GM21390 (cell line): ENCODE results near the gene DCAF6.

Source experiments
- ATAC-seq: cut with Tn5 transposase; IDR thresholded peaks from one replicate; pipeline ENCODE4 v1.9.1; 2021; ENCODE audit not compliant: unreplicated experiment

The DCAF6 gene

DNA sequence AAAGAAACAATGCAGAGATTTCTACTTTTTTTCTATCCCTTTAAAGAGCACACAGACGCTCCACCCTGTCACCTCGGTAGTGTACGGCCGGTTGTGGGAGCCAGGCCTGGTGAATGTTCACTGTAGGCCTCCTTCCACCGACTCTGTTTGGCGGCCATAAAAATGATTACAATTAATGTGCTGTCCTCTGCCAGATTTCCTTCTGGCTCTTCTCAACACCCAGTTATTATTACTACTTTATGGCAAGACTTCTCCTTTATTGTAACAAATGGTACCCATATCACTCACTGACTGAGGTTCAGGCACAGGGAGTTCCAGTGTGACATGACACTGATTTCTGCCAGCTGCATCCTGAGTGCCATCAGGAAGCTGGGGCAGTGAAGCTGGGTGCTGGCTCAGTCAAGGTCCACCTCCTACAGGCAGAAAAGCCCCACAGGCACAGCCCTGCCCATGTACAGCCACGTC, 162.9 kb downstream of the DCAF6 start:
- no peak for ATAC-seq

DNA sequence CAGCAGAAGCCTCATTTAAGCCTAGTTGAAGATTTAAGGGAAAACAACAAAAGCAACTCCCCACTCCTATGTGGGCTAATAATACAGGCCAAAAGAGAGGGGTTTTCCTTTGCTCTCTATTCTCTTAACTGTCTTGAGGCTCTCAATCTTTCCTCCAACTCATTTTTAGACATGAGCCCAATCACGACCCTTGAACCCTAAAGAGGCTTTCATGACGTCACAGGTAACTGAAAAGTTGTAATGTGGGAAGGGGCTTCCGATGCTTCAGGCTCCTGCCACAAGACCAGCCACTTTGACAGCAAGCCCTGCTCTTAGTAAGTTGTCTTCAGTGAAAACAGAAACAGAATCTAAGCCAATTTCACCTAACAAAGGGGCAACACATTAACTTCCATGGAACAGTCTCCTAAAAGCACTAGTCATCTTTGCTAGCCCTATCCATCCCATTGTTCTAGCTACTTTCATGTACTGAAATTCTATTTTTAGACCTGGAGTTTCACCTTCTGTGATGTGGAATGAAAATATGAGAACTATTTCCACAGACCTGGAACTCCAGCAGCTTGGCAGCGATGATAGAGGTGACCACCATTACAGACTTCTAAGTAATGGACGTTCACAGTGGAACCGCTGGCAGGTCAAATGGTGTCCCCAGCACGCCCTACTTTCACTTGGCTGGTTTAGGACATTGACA, 164.0 kb downstream of the DCAF6 start:
- ATAC-seq: no peak

DNA sequence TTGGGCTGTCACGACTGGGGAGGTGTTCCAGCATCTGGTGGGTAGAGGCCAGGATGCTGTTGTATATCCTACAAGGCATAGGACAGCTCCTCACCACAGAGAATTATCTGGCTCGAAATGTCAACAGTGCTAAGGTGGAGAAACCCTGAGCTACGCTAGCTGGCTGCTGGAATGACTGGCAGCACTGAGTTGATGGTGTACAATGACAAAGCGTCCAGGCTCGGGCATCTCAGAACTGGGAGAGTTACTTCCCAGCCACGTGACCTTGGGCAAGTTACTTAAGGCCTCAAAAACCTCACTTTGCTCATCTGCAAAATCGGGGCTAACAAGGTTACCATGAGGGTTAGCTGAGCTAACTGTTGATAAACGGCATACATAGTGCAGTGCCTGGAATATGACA, 164.9 kb downstream of the DCAF6 start:
- ATAC-seq: no peak

DNA sequence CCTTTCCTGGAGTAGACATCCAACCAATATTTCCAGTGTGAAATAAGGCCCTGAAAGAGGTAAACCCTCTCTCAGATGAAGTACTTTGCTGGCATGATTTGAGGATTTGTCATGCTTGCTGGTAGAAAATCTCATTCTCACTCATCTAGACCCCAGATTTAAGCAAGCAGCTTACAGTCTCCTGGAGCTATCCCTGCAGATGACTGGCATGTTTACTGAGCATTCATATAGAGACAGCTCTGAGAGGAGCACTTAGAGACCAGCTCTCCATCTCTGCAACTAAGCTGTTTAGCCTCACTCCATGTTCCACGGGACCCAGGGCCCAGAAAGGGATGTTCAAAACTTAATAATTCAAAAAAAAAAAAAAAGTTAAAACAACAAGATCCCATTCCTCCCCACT, 166.0 kb downstream of the DCAF6 start:
- no peak for ATAC-seq

DNA sequence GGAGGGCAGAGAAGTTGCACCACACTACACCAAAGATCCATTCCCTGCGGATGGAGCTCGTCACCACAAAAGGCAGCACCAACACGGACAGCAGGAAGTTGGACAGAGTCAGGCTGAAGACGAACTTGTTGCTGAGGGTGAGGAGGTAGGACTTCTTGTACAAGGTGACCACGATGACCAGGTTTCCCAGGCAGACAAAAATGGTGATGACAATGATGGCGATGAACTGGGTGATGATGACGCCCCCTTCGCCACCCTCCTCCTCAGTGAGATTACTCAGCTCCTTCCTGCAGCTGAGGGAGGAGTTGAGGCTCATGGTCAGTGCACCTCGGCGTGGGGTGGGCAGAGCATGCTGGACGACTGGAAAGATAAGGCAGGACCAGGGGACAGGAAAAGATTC, 168.1 kb downstream of the DCAF6 start:
- no peak for ATAC-seq

DNA sequence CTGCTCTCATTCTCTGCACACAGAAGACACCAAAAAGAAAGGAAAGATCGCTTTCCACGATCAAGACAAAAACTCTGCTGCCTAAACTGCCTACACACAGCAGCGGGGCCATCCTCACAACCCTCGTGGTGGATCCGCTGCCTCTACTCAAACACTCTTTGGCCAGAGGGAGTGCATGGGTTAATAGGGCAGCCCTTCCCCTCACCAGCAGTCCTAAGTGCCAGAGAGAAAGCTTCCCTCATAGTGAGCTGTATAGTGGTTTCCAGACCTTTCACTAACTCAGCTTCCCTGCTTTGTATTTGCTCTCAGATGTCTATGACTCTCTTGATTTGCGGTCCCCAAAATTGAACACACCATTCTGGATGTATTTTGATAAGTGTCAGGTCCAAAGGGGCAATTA, 169.4 kb downstream of the DCAF6 start:
- no peak for ATAC-seq

DNA sequence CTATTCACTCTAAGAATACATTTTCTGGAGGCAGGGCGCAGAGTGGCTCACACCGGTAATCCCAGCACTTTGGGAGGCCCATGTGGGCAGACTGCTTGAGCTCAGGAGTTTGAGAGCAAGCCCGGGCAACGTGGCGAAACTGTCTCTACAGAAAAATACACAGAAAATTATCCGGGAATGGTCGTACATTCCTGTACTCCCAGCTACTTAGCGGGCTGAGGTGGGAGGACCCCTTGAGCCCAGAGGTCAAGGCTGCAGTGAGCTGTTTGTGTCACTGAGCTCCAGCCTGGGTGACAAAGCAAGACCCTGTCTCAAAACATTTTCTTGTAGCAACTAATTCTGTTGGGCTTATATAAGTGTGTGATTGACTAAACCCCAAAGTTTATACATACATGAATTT, 169.8 kb downstream of the DCAF6 start:
- ATAC-seq: no peak

DNA sequence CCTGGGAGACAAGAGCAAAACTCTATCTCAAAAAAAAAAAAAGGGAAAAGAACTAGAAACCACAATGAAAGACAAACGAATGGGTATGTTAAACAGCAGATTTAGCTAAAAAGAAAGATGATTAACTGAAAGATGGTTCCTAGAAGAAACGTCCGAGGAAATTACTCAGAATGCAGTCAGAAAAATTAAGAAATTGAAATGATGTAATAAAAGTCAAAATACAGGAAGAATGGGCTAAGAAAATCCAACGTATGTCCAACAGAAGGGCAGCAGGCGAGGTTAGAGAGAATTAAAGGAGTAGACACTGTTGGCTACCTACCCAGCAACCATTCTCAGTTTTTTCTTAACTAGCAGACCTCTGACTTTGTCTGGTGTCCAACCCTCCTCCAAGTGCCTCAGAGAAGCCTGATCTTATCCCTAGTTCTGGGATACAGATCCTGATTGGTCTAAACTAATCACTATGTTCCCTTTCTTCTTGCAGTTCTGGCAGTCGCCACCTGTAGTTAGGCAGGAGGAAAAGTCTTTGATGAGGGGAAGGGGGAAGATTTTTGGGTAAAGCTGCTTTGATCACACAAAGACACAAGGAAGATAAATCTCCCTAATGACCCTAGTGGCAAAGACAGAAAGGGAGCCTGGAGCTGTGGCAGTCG, 174.5 kb downstream of the DCAF6 start:
- no peak for ATAC-seq

DNA sequence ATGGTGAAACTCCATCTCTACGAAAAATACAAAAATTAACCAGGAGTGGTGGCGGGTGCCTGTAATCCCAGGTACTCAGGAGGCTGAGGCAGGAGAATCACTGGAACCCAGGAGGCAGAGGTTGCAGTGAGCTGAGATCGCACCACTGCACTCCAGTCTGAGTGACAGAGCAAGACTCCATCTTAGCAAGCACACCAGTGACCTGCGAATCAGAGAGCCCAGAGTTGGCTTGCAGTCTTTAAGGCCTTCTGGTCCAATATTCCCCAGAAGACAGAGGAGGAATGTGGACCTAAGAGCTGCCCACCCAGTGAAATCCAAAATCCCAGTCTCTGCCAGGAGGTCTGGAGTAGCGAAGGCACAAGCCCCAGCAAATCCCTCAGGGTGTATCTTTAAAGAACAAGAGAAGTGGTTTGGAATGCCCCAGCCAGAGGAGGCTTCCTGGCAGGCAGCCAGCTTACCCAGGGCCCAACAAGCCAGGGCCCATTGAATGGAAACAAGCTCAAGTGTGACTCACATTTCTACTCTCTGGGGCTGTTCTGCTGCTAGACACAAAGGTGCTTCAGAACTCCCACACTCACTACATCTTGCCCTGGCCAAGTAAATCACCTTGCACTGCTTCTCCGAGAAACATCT, 176.3 kb downstream of the DCAF6 start:
- no peak for ATAC-seq

DNA sequence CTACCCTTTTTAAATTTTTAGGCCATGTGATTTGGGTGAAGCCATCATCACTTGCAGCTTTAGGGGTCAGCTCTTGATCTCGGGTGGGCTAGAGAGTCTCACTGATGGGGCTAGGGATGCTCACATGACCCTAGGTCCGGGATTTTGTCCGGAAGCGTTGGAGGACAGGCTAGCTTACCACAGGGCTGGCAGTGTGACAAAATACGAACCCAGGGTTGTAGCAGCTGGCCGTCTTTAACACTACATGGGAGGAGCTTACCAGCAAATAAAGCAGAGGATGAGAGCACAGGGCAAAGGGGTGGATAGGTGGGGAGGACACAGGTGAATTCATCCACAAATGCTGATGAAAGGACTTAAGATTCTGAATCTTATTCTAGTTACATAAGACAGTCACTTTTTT, 178.4 kb downstream of the DCAF6 start:
- no peak for ATAC-seq

DNA sequence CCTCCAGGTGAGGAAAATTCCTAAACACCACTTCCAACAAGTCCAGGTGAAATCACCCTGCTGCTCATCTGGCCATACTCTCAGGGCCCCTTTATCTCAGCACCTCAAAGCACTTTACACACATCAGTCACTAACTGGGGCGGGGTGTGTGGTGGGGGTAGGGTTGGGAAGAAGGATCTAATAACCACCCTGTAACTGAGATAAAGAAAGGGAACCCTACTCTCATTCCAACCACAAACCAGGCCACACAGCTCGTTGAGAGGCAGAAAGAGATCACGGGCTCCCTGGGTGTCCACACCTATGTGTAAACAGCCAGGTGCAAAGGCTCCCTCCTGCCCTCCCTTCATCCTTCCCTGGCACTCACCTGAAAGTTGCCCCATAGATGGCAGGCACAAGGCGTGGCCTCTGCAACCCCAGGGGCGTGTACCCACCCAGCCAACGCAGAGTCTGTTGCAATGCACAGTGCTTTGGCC, 179.9 kb downstream of the DCAF6 start:
- no peak for ATAC-seq

DNA sequence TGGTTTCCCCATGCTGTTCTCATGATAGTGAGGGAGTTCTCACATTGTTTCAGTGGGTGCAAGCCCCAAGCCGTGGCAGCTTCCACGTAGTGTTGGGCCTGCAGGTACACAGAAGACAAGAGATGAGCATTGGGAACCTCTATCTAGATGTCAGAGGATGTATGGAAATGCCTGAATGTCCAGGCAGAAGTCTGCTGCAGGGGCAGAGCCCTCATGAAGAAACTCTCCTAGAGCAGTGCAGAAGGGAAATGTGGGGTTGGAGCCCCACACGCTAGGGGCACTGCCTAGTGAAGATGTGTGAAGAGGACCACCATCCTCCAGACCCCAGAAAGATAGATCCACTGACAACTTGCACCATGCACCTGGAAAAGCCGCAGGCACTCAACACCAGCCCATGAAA, 183.3 kb downstream of the DCAF6 start:
- no peak for ATAC-seq

DNA sequence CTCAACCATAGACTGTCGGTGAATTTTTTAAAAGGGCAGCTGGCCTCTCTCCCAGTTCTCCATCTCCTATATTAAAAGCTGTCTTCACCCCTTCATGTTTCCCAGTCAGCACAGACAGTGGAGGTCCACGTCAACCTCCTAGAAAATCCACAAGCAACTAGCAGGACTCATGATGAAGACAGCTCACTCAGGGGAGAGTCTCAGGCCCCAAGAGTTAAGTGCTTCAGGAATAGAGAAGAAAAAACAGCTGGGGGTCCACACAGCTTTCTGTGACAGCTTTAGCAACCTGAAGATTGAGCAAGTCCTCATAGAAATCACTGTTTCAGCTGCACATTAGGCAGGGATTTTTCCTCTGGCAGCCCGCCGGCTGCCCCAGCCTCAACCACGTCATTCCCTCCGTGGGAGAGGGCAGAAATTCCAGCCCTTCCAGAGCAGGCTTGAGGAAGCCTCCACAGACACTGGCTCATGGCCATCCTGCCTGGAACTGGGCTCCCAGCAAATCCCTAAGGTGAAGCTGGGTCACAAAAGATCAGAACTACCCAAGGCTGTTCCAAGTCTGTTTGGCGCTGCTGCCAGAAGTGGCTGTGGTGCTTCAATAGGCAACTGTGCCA, 185.0 kb downstream of the DCAF6 start:
- no peak for ATAC-seq

DNA sequence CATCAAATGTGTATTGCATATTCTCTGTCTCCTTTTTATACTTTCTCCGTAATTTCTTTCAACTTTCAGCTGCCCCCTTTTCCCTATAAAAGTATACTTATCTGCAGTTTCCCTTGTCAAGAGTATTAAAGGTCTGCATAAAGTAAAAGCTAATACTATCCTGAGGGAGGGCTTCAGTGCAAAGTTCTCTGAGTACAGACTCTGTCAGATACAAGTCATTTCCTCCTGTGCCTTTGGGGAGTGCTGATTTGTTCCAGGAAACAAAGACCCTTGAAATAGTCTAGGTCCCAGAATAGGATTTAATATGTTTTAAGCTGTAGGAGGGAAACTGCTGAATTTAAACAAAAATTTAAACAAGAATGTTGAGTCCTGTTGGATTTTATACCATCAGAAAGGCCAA, 188.6 kb downstream of the DCAF6 start:
- ATAC-seq: no peak
